Panc1 (cell line): ENCODE results near the gene PAWR. TPM values are rescaled to one million over a fixed set of nuclear protein-coding genes. Genes with fewer than 3 reads are reported as not detected.
A peak's percentile ranks its signal among the peaks of the same experiment; 100 is the strongest.

Source experiments
- ATAC-seq: fragments of 200-7000 bp; cut with Tn5 transposase; 2 replicates; pipeline ENCODE4 v1.9.1; 2020; ENCODE audit warnings: mild to moderate bottlenecking, moderate library complexity
- BruUV-seq: library from RNA; stranded (reverse); fragments of 400-500 nt; replicated peaks from 2 replicates; lab custom pipeline; 2021; lab: Mats Ljungman, UMichigan
- CTCF ChIA-PET: fragments of 300-600 bp; sonication (Branson Sonifier 250); formaldehyde crosslinking; loops from one replicate; lab custom pipeline; 2022; ENCODE audit warnings: antibody characterized with exemption; lab: Charles Lee
- POLR2A ChIA-PET: fragments of 300-600 bp; sonication (Branson Sonifier 250); formaldehyde crosslinking; loops from one replicate; lab custom pipeline; 2022; ENCODE audit warnings: antibody characterized with exemption; lab: Charles Lee
- DNase-seq: peaks from one replicate; pipeline ENCODE4 v3.0.0-alpha.2; 2010; ENCODE audit warnings: low read depth, low spot score
- H3K27ac ChIP-seq: 2 replicates; pipeline ENCODE4 v1.5.1; 2011; ENCODE audit warnings: mild to moderate bottlenecking, low read length, inconsistent platforms
- H3K27me3 ChIP-seq: fragments of 200-500 bp; sonication (Bioruptor generic); 2 replicates; pipeline ENCODE4 v1.6.0; 2014; ENCODE audit warnings: low read length, inconsistent platforms; ENCODE audit not compliant: control insufficient read depth, insufficient read depth
- H3K36me3 ChIP-seq: fragments of 200-500 bp; sonication (Bioruptor generic); 2 replicates; pipeline ENCODE4 v1.5.1; 2014; ENCODE audit warnings: inconsistent platforms, mild to moderate bottlenecking, low read length, moderate library complexity; ENCODE audit not compliant: control insufficient read depth, insufficient read depth
- H3K4me1 ChIP-seq: 2 replicates; pipeline ENCODE4 v1.5.1; 2011; ENCODE audit warnings: inconsistent platforms, mild to moderate bottlenecking, low read length, moderate library complexity; ENCODE audit not compliant: control insufficient read depth, insufficient read depth
- H3K4me3 ChIP-seq, 2 experiments: 2 replicates each; pipeline ENCODE4 v1.5.1; 2011 to 2012; ENCODE audit warnings: low read depth in 2 of 2, low read length in 2 of 2, mild to moderate bottlenecking in 2 of 2, inconsistent platforms in 1 of 2, moderate library complexity in 1 of 2
- H3K9me3 ChIP-seq: fragments of 200-500 bp; sonication (Bioruptor generic); 2 replicates; pipeline ENCODE4 v1.5.1; 2014; ENCODE audit warnings: low read depth, mild to moderate bottlenecking, inconsistent platforms, low read length, moderate library complexity; ENCODE audit not compliant: control insufficient read depth, insufficient read depth
- CTCF ChIP-seq: fragments of 450-650 bp; IDR thresholded peaks from 2 replicates; pipeline ENCODE4 v1.5.1; 2017; ENCODE audit warnings: mild to moderate bottlenecking
- POLR2AphosphoS5 ChIP-seq: IDR thresholded peaks from 2 replicates; pipeline ENCODE4 v1.6.1; 2012; ENCODE audit warnings: mild to moderate bottlenecking, low read depth, low read length, moderate library complexity
- REST ChIP-seq, 2 experiments: IDR thresholded peaks; 2 replicates each; pipeline ENCODE4 v1.6.1; 2011 to 2012; ENCODE audit warnings: low read depth in 2 of 2, control low read depth in 1 of 2, low read length in 1 of 2, mild to moderate bottlenecking in 1 of 2, moderate library complexity in 1 of 2; ENCODE audit not compliant: insufficient read depth in 1 of 2
- SIN3A ChIP-seq: IDR thresholded peaks from 2 replicates; pipeline ENCODE4 v1.6.1; 2012; ENCODE audit warnings: low read depth, mild to moderate bottlenecking, low read length, moderate library complexity, borderline replicate concordance; ENCODE audit not compliant: insufficient read depth
- TCF7L2 ChIP-seq: IDR thresholded peaks from 2 replicates; pipeline ENCODE4 v1.6.1; 2011; ENCODE audit warnings: mild to moderate bottlenecking, low read depth, low read length, inconsistent platforms
- in situ Hi-C: cut with HindIII; loops from 2 replicates; pipeline ENCODE4 v1.10.0; 2016; ENCODE audit warnings: low sequenced_read_pairs, low pct_unique_long_range_greater_than_20kb
- intact Hi-C: fragments of 100-400 bp; cut with micrococcal nuclease; formaldehyde crosslinking; loops from one replicate; pipeline ENCODE4 v1.10.0; 2022; ENCODE audit not compliant: unreplicated experiment
- total RNA-seq: library from RNA; stranded (reverse); gene quantifications from one replicate; pipeline ENCODE4 v1.2.1, GENCODE V29; 2021; ENCODE audit not compliant: unreplicated experiment

Gene PAWR
- total RNA-seq, 1 experiment from 2014 or later, result 142 TPM

GRCh38 chr12:79677672-79678071 is 13.1 kb downstream of the PAWR start:
- BruUV-seq, result no TSS peak
- no peaks in the 10 kb centered on the region for H3K36me3 ChIP-seq
- ChIA-PET CTCF (no interaction called here), POLR2A (no interaction called here)
- ATAC-seq, result no peak
- no peaks in the 10 kb centered on the region for H3K9me3 ChIP-seq
- H3K27ac ChIP-seq, result no peak overlapping the region
- in situ Hi-C loops (no loop called here), intact Hi-C loops (no loop called here)
- no peak for TF ChIP-seq REST (IDR thresholded peaks at IDR 0.05; ENCODE audit: insufficient read depth in 1 of 2, low read depth in 2 of 2, low read length in 1 of 2)
- no peak overlapping the region for H3K4me3 ChIP-seq
- DNase-seq, result no peak
- no peaks in the 10 kb centered on the region for H3K27me3 ChIP-seq
- H3K4me1 ChIP-seq, result peaks cover 30% of the 10 kb centered on the region

- ChIA-PET CTCF (no interaction called here), POLR2A (interaction anchor here (0.7 kb wide), 1 partner anchor 15 kb away, joined by 5 read pairs; no protein-coding TSS in a partner anchor)
- BruUV-seq, result TSS peak; percentile 13
- TF ChIP-seq REST (IDR thresholded peaks at IDR 0.05; ENCODE audit: insufficient read depth in 1 of 2, low read depth in 2 of 2, low read length in 1 of 2) (no peak), SIN3A (no peak), TCF7L2 (no peak), POLR2AphosphoS5 (no peak), CTCF (no peak)
- H3K27ac ChIP-seq, result no peak overlapping the region
- intact Hi-C loops (no loop called here), in situ Hi-C loops (no loop called here)
- ATAC-seq (no peak), DNase-seq (no peak)
- H3K27me3 ChIP-seq, result no peaks in the 10 kb centered on the region
- no peaks in the 10 kb centered on the region for H3K36me3 ChIP-seq
- no peaks in the 10 kb centered on the region for H3K9me3 ChIP-seq
- peaks cover 26% of the 10 kb centered on the region; the same call in 1 of the 2 replicates for H3K4me1 ChIP-seq
- no peak overlapping the region for H3K4me3 ChIP-seq
Measured at GRCh38 chr12:79676579-79676978, 14.2 kb downstream of the PAWR start.
